Adipocyte (in vitro differentiated cells): Measurements from ENCODE around the gene SCYGR8.
A peak's percentile ranks its signal among the peaks of the same experiment; 100 is the strongest.

Source experiments
- DNase-seq: peaks from one replicate; pipeline ENCODE4 v3.0.0-alpha.2; 2015; ENCODE audit warnings: low read depth
- H3K27me3 ChIP-seq: replicated peaks from 2 replicates; pipeline ENCODE4 v1.7.0; 2013; ENCODE audit warnings: mild to moderate bottlenecking, low read length, moderate library complexity; ENCODE audit not compliant: control insufficient read depth, insufficient read depth
- H3K36me3 ChIP-seq: 2 replicates; pipeline ENCODE4 v1.7.0; 2013; ENCODE audit warnings: low read length, mild to moderate bottlenecking, moderate library complexity; ENCODE audit not compliant: control insufficient read depth, insufficient read depth, severe bottlenecking
- H3K4me1 ChIP-seq: 2 replicates; pipeline ENCODE4 v1.7.0; 2013; ENCODE audit warnings: mild to moderate bottlenecking, low read length, moderate library complexity; ENCODE audit not compliant: control insufficient read depth, insufficient read depth
- H3K4me3 ChIP-seq: 2 replicates; pipeline ENCODE4 v1.7.0; 2013; ENCODE audit warnings: mild to moderate bottlenecking, low read length, moderate library complexity
- H3K9ac ChIP-seq: 2 replicates; pipeline ENCODE4 v1.7.0; 2013; ENCODE audit warnings: mild to moderate bottlenecking, low read length, moderate library complexity
- H3K9me3 ChIP-seq: 2 replicates; pipeline ENCODE4 v1.7.0; 2013; ENCODE audit warnings: mild to moderate bottlenecking, low read length, moderate library complexity; ENCODE audit not compliant: control insufficient read depth

SCYGR8 gene

GRCh38 chr2:227765788-227766372, 20.2 kb downstream of the SCYGR8 start:
- peak overlapping the region; percentile 52 for H3K9ac ChIP-seq
- DNase-seq = no peak
- no peak overlapping the region for H3K4me3 ChIP-seq
- H3K36me3 ChIP-seq = no peaks in the 10 kb centered on the region
- no peaks in the 10 kb centered on the region for H3K27me3 ChIP-seq
- peaks cover 24% of the 10 kb centered on the region for H3K4me1 ChIP-seq
- no peaks in the 10 kb centered on the region for H3K9me3 ChIP-seq

- H3K36me3 ChIP-seq = no peaks in the 10 kb centered on the region
- no peak overlapping the region for H3K4me3 ChIP-seq
- peaks cover 20% of the 10 kb centered on the region for H3K4me1 ChIP-seq
- peak; percentile 92 for DNase-seq
- no peaks in the 10 kb centered on the region for H3K27me3 ChIP-seq
- no peaks in the 10 kb centered on the region for H3K9me3 ChIP-seq
- peak overlapping the region; percentile 52 for H3K9ac ChIP-seq
Observed at GRCh38 chr2:227766373-227766883, 20.7 kb downstream of the SCYGR8 start.

- H3K4me1 ChIP-seq = peaks cover 10% of the 10 kb centered on the region
- H3K9ac ChIP-seq = no peak overlapping the region
- no peak for DNase-seq
- H3K9me3 ChIP-seq = no peaks in the 10 kb centered on the region
- no peaks in the 10 kb centered on the region for H3K36me3 ChIP-seq
- H3K4me3 ChIP-seq = no peak overlapping the region
- H3K27me3 ChIP-seq = no peaks in the 10 kb centered on the region
Observed at GRCh38 chr2:227767830-227768229, 22.1 kb downstream of the SCYGR8 start.

- no peaks in the 10 kb centered on the region for H3K36me3 ChIP-seq
- H3K9me3 ChIP-seq = no peaks in the 10 kb centered on the region
- H3K9ac ChIP-seq = no peak overlapping the region
- H3K27me3 ChIP-seq = no peaks in the 10 kb centered on the region
- no peak overlapping the region for H3K4me3 ChIP-seq
- DNase-seq = no peak
- H3K4me1 ChIP-seq = no peaks in the 10 kb centered on the region
Observed at GRCh38 chr2:227772197-227772661, 26.5 kb downstream of the SCYGR8 start.

- DNase-seq = no peak
- H3K27me3 ChIP-seq = no peaks in the 10 kb centered on the region
- H3K9me3 ChIP-seq = no peaks in the 10 kb centered on the region
- no peaks in the 10 kb centered on the region for H3K36me3 ChIP-seq
- no peak overlapping the region for H3K4me3 ChIP-seq
- H3K9ac ChIP-seq = no peak overlapping the region
- no peaks in the 10 kb centered on the region for H3K4me1 ChIP-seq
Observed at GRCh38 chr2:227772932-227773331, 27.2 kb downstream of the SCYGR8 start.

GRCh38 chr2:227774011-227774624, 28.4 kb downstream of the SCYGR8 start:
- DNase-seq = no peak
- Histone ChIP-seq H3K4me3 (no peak overlapping the region), H3K4me1 (no peaks in the 10 kb centered on the region), H3K9me3 (no peaks in the 10 kb centered on the region), H3K36me3 (no peaks in the 10 kb centered on the region), H3K27me3 (no peaks in the 10 kb centered on the region), H3K9ac (no peak overlapping the region)

- no peak overlapping the region for H3K4me3 ChIP-seq
- H3K4me1 ChIP-seq = no peaks in the 10 kb centered on the region
- H3K9me3 ChIP-seq = no peaks in the 10 kb centered on the region
- H3K9ac ChIP-seq = no peak overlapping the region
- no peaks in the 10 kb centered on the region for H3K36me3 ChIP-seq
- no peaks in the 10 kb centered on the region for H3K27me3 ChIP-seq
- DNase-seq = no peak
Observed at GRCh38 chr2:227774895-227775842, 29.5 kb downstream of the SCYGR8 start.

GRCh38 chr2:227780981-227781615, 35.4 kb downstream of the SCYGR8 start:
- Histone ChIP-seq H3K4me1 (no peaks in the 10 kb centered on the region), H3K27me3 (no peaks in the 10 kb centered on the region), H3K36me3 (no peaks in the 10 kb centered on the region), H3K9me3 (no peaks in the 10 kb centered on the region), H3K9ac (no peak overlapping the region), H3K4me3 (no peak overlapping the region)
- no peak for DNase-seq

- no peaks in the 10 kb centered on the region for H3K27me3 ChIP-seq
- H3K4me1 ChIP-seq = no peaks in the 10 kb centered on the region
- no peaks in the 10 kb centered on the region for H3K9me3 ChIP-seq
- no peak for DNase-seq
- H3K4me3 ChIP-seq = no peak overlapping the region
- H3K9ac ChIP-seq = no peak overlapping the region
- H3K36me3 ChIP-seq = no peaks in the 10 kb centered on the region
Observed at GRCh38 chr2:227781841-227782240, 36.1 kb downstream of the SCYGR8 start.

- no peaks in the 10 kb centered on the region for H3K27me3 ChIP-seq
- no peak overlapping the region for H3K4me3 ChIP-seq
- no peaks in the 10 kb centered on the region for H3K36me3 ChIP-seq
- no peak overlapping the region for H3K9ac ChIP-seq
- no peak for DNase-seq
- H3K4me1 ChIP-seq = no peaks in the 10 kb centered on the region
- H3K9me3 ChIP-seq = no peaks in the 10 kb centered on the region
Observed at GRCh38 chr2:227782804-227783203, 37.1 kb downstream of the SCYGR8 start.
